EL (cell line): Measurements from ENCODE around the gene TSHZ3.

Experiments
- DNase-seq: peaks from one replicate; pipeline ENCODE4 v3.0.0-alpha.2; 2016

Gene TSHZ3

GRCh38 chr19:31285744-31286143 lies 63.5 kb downstream of the TSHZ3 start:
- peak; percentile 6 for DNase-seq

- DNase-seq = no peak
Observed at GRCh38 chr19:31284621-31285020, 64.6 kb downstream of the TSHZ3 start.

DNA sequence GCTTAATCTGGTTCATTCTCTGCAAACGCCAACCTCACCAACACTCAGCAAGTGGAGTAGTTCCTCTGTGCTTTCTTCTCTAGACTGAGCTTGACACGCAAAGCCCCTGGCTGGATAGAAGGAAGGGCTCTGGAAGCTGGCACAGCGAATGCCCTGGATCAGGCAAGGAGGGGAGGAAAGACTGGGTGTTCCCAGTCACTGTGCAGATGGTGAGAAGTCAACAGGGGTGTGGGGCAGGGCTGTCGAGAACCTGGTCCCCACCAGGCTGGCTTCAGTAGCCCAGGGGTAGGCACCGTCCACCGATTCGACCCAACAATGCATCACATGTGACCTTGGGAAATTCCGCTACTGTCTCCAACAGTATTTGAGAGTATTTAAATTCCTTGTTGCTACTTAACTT lies 65.5 kb downstream of the TSHZ3 start:
- DNase-seq = no peak

- no peak for DNase-seq
Observed at GRCh38 chr19:31282346-31282745, 66.9 kb downstream of the TSHZ3 start.

DNA sequence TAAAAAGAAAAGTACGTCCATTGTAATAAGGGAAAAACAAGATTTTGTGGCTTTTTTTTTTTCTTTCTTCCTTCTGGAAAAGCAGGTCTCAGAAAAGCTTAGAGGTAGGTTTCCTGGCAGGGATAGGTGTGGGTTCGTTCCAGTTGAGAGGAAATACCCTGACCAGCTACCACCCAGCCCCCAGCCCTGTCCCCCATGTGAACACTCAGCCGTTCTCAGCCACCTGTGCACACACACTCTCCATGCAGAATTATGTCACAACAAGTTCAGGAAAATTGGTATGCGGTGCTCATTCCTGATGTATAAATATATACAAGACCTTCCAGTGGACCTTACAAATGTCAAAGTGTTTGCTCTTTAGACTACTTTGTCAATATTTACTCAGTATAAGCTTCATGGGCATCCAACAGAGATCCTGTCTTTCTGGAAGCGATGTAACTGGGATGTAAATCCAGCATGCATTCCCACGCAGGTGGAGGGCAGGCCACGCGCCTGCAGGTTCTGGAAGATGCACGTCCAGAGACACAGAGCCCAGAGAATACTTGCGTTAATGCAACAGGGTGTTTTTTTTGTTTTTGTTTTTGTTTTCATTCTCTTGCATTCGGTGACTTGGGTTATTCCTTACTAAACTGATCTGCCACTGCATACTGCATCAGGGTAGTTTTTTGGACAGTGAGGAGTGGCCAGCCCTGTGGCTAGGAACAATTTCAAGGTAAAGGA lies 68.8 kb downstream of the TSHZ3 start:
- DNase-seq = no peak

DNA sequence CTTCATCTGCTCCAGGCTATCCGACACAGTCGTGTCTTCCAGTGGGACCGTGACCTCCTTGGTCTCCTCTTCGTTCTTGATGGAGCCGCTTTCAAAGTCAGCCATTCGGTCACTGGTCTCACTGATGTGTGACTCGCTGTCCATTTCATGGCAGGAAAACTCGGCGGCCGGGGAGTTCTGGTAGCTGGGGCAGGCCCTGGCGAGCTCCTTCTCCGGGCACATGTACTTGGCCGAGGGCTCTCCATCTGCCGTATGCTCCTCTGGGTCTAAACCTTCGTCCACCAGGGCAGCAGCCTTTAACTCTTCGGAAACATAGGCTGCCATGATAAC lies 69.8 kb downstream of the TSHZ3 start:
- DNase-seq = no peak

DNA sequence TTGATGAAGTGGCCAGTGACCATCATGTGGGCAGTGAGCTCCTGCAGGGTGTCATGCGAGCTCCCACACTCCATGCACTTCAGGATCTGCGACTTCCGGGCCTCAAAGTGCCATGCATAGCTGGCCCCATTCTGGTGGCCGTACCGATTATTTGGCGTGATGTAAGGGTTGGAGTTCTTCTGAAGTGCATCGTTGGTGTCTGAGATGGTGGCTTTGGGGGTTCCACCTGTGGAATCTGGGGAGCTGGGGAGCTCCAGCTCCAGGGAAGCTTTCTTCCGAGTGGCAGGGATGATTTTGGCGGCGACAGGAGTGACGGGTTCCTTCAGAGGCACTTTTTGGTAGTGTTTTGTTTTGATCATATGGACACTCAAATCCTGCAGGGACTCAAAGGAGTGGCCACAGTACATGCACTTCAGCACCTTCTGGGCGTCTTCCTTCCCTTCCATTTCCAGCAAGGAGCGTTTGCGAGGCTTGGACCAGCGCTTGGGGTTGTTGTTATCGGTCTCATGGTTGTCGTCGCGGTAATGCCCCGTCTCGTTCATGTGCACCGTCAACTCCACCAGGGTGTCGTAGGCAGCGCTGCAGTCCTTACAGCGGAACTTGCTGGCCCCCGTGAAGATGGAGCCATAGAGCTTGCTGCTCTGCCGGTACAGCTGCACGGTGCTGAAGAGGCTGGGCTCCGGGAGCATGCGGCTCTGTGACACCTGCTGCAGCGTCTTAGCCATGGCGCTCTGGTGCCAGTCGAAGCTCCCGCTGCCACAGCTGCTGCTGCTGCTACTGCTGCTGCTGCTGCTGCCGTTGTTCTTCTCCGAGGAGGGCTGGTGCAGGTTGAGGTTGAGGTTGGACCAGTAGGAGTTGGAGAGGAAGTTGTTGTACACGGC lies 70.4 kb downstream of the TSHZ3 start:
- DNase-seq = no peak

DNA sequence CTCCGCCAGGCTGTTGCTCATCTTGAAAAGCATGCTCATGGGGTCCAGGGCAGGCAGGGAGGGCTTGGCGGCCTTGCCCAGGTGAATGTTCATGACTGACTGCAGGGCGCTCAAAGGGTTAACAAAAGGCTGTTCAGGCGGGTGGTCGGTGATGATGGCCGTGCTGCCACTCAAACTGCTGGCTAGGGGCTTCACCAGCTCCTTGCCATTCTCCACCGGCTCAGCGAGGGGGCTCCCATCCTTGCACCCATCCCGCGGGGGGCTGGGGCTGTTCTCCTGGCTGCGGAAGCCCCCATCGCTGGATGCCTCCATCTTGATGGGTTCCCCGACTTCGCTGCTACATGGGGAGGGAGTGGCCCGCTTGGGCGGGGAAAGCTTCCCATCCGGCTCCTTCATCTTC lies 71.7 kb downstream of the TSHZ3 start:
- no peak for DNase-seq

DNA sequence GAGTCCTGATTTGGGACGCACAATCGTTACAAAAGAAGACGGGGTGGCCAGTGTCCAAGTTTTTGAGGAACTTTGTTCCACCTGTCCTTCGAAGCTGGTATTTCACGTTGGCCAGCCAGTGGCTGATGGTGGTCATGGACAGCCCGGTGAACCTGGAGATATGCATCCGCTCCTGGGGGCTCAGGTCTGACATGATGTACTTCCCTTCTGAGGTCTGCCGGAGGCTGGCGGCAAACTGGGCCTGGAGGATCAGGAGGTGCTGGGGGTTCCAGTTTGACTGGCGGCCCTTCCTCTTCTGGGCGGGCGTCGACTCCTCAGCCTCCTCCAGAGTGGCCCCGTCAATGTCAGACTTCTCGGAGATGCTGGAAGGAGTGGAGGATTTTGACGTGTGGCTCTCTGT lies 72.4 kb downstream of the TSHZ3 start:
- DNase-seq = no peak

GRCh38 chr19:31275068-31275334 lies 74.2 kb downstream of the TSHZ3 start:
- no peak for DNase-seq

- no peak for DNase-seq
Observed at GRCh38 chr19:31274251-31275067, 74.8 kb downstream of the TSHZ3 start.

DNA sequence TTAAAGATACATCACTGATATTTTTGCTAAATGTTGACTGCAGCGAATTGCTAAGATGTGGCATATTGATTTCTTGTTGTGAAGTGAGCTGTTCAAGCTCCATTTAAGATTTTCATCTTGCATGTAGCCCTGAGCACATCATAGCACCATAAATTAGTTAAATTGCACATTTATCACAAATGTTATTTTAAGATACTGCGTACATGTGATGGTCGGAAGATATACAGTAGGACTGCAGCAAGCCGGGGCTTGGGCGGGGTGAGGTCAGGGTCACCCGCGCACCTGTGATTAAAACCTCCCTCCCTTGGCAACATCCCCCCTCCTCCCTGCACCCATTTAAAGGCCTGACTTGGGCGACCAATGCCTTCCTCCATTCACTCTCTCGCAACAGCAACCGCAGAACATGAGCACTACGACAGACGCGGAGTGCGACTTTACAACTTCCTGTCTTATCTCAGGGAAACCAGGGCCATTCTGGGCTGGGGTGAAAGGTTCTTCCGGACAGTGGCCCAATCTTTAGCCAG lies 76.6 kb downstream of the TSHZ3 start:
- DNase-seq = no peak

GRCh38 chr19:31271306-31271911 lies 77.8 kb downstream of the TSHZ3 start:
- no peak for DNase-seq

- no peak for DNase-seq
Observed at GRCh38 chr19:31270897-31271296, 78.3 kb downstream of the TSHZ3 start.

DNA sequence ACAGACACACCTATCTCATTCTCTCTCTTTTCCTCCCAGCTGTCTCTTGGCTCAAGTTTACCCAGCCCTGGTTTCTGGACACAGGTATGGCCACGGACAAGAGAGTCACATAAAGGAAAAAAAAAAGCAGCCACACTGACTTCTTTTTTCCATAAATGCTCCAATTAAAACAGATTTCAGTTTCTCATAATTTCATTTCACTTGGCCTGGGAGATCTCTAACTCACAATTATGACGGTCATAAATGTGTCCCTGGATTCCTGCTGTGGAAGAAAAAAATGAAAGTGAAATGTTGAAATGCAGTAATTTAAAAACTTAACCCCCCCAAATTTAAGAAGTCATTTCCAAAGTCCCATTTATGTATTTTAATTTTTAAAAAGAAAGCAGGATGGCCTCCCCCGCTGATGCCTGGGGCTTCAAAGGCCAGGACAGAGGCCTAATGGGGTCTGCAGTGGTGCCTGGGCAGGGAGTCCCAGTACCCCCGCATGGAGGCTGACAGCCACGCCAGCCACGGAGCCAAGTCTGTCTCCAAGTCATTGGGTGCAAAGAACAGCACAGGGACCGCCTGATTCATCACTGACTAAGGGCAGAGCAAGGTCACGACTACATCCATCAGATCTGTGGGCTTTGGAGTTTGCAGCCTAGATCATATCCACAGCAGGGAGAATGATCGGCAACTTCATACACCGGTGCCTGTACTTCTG lies 79.7 kb downstream of the TSHZ3 start:
- DNase-seq = peak; percentile 3

DNA sequence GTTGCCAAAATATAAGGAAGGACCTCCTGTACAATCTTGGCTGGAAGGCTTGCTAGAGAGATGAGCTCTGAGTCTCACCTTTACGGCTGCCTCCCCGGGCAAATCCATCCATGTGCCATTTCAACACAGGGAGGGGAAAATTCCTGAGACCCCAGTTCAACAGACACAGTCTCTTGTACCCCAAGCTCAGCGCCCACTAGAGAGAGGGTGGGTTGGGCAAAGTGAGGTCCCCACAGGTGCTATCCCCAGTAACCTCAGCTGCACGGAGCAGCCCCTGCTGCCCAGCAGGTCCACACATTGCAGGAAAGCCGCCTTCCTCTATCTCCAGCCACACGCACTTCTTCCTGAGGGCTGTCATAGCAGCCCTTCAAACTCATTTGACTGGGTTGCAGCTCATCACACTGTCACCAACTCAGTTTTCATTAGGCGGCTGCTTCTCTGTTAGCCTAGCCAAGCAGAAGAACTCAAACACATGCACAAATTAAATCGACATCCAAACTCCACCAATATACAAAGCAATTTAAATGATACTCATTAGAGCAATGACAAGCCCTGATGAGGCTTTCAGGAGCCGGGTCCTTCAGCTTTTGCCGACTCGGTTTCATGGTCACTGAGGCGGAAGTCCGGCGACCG lies 80.4 kb downstream of the TSHZ3 start:
- no peak for DNase-seq

DNA sequence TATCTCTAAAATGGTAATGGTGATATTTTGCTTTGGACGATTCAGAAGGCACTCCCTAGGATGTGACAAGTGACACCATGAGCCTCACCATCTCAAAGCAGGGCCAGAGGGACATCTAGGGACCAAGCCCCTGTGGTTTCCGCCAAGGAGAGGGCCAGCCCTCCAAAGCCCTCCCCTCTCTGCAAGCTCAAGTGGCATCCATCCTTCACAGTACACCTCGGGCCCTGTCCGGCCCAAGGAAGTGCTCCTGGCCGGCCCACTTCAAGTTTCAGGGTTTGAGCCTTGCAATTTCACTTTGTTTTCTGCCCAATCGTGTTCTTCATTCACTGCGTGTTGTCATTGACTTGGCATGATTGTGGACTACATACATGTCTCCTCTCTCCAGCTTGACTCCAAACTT lies 82.5 kb downstream of the TSHZ3 start:
- DNase-seq = no peak

GRCh38 chr19:31266196-31266595 lies 83.0 kb downstream of the TSHZ3 start:
- no peak for DNase-seq

GRCh38 chr19:31264041-31264778 lies 85.0 kb downstream of the TSHZ3 start:
- DNase-seq = no peak

- DNase-seq = peak; percentile 4
Observed at GRCh38 chr19:31263328-31263727, 85.9 kb downstream of the TSHZ3 start.

GRCh38 chr19:31262725-31263191 lies 86.5 kb downstream of the TSHZ3 start:
- DNase-seq = no peak
